ENCODE data around the gene DOCK3.

DNA sequence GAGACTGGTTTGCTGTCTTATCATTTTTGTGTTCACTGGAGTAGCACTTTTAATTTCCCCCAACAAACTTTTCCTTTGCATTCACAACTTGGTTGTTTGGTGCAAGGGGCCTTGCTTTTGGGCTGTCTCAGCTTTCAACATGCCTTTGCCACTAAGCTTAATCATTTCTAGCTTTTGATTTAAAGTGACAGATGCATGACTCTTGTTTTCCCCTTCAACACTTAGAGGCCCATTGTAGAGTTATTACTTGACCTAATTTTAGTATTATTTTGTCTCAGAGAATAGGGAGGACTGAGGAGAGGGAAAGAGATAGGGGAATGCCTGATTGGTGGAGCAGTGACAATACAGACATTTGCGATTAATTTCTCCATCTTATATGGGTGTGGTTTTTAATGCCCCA is 370.3 kb downstream of the DOCK3 start:
- TF ChIP-seq, protein P1, sequence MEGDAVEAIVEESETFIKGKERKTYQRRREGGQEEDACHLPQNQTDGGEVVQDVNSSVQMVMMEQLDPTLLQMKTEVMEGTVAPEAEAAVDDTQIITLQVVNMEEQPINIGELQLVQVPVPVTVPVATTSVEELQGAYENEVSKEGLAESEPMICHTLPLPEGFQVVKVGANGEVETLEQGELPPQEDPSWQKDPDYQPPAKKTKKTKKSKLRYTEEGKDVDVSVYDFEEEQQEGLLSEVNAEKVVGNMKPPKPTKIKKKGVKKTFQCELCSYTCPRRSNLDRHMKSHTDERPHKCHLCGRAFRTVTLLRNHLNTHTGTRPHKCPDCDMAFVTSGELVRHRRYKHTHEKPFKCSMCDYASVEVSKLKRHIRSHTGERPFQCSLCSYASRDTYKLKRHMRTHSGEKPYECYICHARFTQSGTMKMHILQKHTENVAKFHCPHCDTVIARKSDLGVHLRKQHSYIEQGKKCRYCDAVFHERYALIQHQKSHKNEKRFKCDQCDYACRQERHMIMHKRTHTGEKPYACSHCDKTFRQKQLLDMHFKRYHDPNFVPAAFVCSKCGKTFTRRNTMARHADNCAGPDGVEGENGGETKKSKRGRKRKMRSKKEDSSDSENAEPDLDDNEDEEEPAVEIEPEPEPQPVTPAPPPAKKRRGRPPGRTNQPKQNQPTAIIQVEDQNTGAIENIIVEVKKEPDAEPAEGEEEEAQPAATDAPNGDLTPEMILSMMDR (IDR thresholded peaks at IDR 0.05) = no peak
- no peak for TF ChIP-seq EP300 (IDR thresholded peaks at IDR 0.05)
- no peak for TF ChIP-seq POLR2A (IDR thresholded peaks at IDR 0.05)
